H1 (cell line): ENCODE data around the gene RETREG1. TPM values are rescaled to one million over a fixed set of nuclear protein-coding genes. Genes with fewer than 3 reads are reported as not detected.

Experiments
- ASH2L ChIP-seq: fragments of 200-600, 300-600 bp; sonication (generic); IDR thresholded peaks from one replicate; pipeline ENCODE4 v1.7.1; 2017; ENCODE audit warnings: low read length
- CHD2 ChIP-seq: IDR thresholded peaks from 2 replicates; pipeline ENCODE4 v1.6.1; 2012; ENCODE audit warnings: low read length, improper control_type of control experiment
- CREB1 ChIP-seq: IDR thresholded peaks from 2 replicates; pipeline ENCODE4 v1.6.1; 2012; ENCODE audit warnings: inconsistent platforms
- CTBP2 ChIP-seq: IDR thresholded peaks from 2 replicates; pipeline ENCODE4 v1.7.0; 2011; ENCODE audit warnings: borderline replicate concordance, mild to moderate bottlenecking, moderate library complexity, mixed read lengths, low read length; ENCODE audit not compliant: insufficient read depth, insufficient read length
- PHF8 ChIP-seq: fragments of 200-600 bp; sonication (generic); conservative IDR thresholded peaks from 2 replicates; pipeline ENCODE4 v1.7.1; 2012; ENCODE audit warnings: low read depth, mild to moderate bottlenecking, inconsistent platforms, low read length, moderate library complexity
- POLR2AphosphoS5 ChIP-seq: IDR thresholded peaks from 2 replicates; pipeline ENCODE4 v1.6.1; 2011; ENCODE audit warnings: low read depth, low read length
- POU5F1 ChIP-seq: IDR thresholded peaks from 2 replicates; pipeline ENCODE4 v1.6.1; 2011; ENCODE audit warnings: low read depth, mild to moderate bottlenecking, low read length, moderate library complexity
- RNF2 ChIP-seq: fragments of 200-900, 300-1000 bp; sonication (generic); IDR thresholded peaks from 2 replicates; pipeline ENCODE4 v1.7.1; 2016; ENCODE audit warnings: borderline replicate concordance, low read depth, mild to moderate bottlenecking, antibody characterized with exemption, low read length; ENCODE audit not compliant: poor library complexity, severe bottlenecking; ENCODE audit errors: missing control alignments
- SIX5 ChIP-seq: IDR thresholded peaks from 2 replicates; pipeline ENCODE4 v1.6.1; 2011; ENCODE audit warnings: mild to moderate bottlenecking, low read depth, low read length
- polyA plus RNA-seq, 7 experiments: library from polyadenylated mRNA; depleted of rRNA in 3 of 7; stranded (reverse) in 5 of 7; unstranded in 2 of 7; fragments of >200 nt in 5 of 7; fragments of 200-250 nt in 2 of 7; gene quantifications; 1 replicate in 5 of 7; 2 replicates in 1 of 7; 4 replicates in 1 of 7; pipeline versions ENCODE4 v1.2.1 to v1.2.3, GENCODE V29; 2011 to 2013; ENCODE audit warnings: missing spikeins in 2 of 7, mixed read lengths in 2 of 7
- total RNA-seq: library from RNA; stranded (reverse); fragmentation: NEBNext Ultra II Directional; extraction: Animal tissue kit (Norgen Biotek cat#: 25700); gene quantifications from 2 replicates; pipeline ENCODE4 v1.2.1, GENCODE V29; 2021
- TF ChIP-seq, protein P1 (sequence below): fragments of 300-600 bp; sonication (generic); IDR thresholded peaks from 2 replicates; pipeline ENCODE4 v1.7.1; 2012; ENCODE audit warnings: low read length, moderate library complexity, mild to moderate bottlenecking, inconsistent platforms; ENCODE audit not compliant: insufficient replicate concordance

The RETREG1 gene
- total and polyA plus RNA-seq, 2 of the 8 experiments (the other 6 are each of a cell fraction or from before 2014, with no cell fraction given) = 0.62 to 1.9 TPM

DNA sequence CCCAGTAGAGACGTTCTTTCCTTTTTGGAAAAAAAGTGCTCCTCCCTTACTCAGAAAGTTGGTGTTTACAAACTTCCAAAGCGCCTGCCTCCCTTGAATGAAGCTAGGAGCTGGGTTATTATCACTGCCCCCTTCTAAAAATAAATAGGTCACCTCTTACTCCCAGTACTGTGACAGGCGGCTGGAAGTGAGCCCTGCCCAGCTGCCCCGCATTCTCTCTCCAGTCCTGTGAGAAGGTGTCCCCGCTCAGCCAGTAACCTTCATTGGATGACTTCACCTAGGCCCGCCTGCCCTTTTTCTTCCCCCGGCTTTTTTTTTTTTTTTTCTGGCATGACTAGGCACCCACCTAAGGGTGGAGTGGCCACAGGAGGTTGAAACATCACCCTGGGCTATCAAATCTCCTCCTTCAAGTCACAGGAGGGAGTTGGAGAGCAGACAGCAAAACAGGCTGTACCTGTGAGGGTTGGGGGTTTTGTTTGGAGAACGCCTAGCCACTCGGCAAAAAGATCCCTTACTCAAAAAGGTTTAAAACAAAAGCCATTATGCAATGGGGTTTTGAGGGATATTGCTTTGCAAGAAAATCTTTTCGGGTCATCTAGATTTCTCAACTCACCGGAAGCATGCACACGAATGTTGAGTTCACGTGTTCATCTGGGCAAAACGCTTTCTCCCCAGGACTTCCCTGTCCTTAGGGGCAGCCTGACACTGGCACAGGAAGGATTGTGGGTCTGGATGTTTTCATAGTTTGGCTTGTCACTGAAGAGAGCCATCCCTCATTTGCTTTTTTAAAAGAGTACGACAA lies 107.9 kb downstream of the RETREG1 start (continued):
- TF ChIP-seq, protein P1, sequence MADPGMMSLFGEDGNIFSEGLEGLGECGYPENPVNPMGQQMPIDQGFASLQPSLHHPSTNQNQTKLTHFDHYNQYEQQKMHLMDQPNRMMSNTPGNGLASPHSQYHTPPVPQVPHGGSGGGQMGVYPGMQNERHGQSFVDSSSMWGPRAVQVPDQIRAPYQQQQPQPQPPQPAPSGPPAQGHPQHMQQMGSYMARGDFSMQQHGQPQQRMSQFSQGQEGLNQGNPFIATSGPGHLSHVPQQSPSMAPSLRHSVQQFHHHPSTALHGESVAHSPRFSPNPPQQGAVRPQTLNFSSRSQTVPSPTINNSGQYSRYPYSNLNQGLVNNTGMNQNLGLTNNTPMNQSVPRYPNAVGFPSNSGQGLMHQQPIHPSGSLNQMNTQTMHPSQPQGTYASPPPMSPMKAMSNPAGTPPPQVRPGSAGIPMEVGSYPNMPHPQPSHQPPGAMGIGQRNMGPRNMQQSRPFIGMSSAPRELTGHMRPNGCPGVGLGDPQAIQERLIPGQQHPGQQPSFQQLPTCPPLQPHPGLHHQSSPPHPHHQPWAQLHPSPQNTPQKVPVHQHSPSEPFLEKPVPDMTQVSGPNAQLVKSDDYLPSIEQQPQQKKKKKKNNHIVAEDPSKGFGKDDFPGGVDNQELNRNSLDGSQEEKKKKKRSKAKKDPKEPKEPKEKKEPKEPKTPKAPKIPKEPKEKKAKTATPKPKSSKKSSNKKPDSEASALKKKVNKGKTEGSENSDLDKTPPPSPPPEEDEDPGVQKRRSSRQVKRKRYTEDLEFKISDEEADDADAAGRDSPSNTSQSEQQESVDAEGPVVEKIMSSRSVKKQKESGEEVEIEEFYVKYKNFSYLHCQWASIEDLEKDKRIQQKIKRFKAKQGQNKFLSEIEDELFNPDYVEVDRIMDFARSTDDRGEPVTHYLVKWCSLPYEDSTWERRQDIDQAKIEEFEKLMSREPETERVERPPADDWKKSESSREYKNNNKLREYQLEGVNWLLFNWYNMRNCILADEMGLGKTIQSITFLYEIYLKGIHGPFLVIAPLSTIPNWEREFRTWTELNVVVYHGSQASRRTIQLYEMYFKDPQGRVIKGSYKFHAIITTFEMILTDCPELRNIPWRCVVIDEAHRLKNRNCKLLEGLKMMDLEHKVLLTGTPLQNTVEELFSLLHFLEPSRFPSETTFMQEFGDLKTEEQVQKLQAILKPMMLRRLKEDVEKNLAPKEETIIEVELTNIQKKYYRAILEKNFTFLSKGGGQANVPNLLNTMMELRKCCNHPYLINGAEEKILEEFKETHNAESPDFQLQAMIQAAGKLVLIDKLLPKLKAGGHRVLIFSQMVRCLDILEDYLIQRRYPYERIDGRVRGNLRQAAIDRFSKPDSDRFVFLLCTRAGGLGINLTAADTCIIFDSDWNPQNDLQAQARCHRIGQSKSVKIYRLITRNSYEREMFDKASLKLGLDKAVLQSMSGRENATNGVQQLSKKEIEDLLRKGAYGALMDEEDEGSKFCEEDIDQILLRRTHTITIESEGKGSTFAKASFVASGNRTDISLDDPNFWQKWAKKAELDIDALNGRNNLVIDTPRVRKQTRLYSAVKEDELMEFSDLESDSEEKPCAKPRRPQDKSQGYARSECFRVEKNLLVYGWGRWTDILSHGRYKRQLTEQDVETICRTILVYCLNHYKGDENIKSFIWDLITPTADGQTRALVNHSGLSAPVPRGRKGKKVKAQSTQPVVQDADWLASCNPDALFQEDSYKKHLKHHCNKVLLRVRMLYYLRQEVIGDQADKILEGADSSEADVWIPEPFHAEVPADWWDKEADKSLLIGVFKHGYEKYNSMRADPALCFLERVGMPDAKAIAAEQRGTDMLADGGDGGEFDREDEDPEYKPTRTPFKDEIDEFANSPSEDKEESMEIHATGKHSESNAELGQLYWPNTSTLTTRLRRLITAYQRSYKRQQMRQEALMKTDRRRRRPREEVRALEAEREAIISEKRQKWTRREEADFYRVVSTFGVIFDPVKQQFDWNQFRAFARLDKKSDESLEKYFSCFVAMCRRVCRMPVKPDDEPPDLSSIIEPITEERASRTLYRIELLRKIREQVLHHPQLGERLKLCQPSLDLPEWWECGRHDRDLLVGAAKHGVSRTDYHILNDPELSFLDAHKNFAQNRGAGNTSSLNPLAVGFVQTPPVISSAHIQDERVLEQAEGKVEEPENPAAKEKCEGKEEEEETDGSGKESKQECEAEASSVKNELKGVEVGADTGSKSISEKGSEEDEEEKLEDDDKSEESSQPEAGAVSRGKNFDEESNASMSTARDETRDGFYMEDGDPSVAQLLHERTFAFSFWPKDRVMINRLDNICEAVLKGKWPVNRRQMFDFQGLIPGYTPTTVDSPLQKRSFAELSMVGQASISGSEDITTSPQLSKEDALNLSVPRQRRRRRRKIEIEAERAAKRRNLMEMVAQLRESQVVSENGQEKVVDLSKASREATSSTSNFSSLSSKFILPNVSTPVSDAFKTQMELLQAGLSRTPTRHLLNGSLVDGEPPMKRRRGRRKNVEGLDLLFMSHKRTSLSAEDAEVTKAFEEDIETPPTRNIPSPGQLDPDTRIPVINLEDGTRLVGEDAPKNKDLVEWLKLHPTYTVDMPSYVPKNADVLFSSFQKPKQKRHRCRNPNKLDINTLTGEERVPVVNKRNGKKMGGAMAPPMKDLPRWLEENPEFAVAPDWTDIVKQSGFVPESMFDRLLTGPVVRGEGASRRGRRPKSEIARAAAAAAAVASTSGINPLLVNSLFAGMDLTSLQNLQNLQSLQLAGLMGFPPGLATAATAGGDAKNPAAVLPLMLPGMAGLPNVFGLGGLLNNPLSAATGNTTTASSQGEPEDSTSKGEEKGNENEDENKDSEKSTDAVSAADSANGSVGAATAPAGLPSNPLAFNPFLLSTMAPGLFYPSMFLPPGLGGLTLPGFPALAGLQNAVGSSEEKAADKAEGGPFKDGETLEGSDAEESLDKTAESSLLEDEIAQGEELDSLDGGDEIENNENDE = no peak
- TF ChIP-seq PHF8 = no peak
- no peak for TF ChIP-seq CTBP2
- no peak for TF ChIP-seq CREB1
- TF ChIP-seq RNF2 = no peak
- peak; percentile 27 for TF ChIP-seq ASH2L
- no peak for TF ChIP-seq POU5F1
- TF ChIP-seq POLR2AphosphoS5 = no peak
- no peak for TF ChIP-seq CHD2
- TF ChIP-seq SIX5 = no peak
